Common myeloid progenitor, CD34-positive (primary cell): ENCODE data around the gene RPL19.

Source experiments
- CTCF ChIA-PET: fragments of 350-600 bp; sonication (Branson Sonifier 250); formaldehyde crosslinking; loops from one replicate; lab custom pipeline; 2021; ENCODE audit warnings: antibody characterized with exemption; lab: Charles Lee
- POLR2A ChIA-PET: fragments of 350-600 bp; sonication (Branson Sonifier 250); formaldehyde crosslinking; loops from one replicate; lab custom pipeline; 2021; ENCODE audit warnings: antibody characterized with exemption; lab: Charles Lee
- DNase-seq, 3 donors: peaks; one replicate each; pipeline versions ENCODE4 v3.0.0 to v3.0.0-alpha.2; 2013
- H3K27ac ChIP-seq, 2 experiments: 1 replicate in 1 of 2; 2 replicates in 1 of 2; pipeline ENCODE4 v1.7.0; 2013; ENCODE audit warnings: inconsistent platforms in 2 of 2, low read length in 2 of 2, mild to moderate bottlenecking in 2 of 2, low read depth in 1 of 2, moderate library complexity in 1 of 2; ENCODE audit not compliant: severe bottlenecking in 2 of 2, insufficient read depth in 1 of 2, poor library complexity in 1 of 2
- H3K27me3 ChIP-seq, 5 experiments: replicated peaks in 2 of 5; 1 replicate in 3 of 5; 2 replicates in 2 of 5; pipeline versions ENCODE4 v1.6.1 to v1.7.0; 2013; ENCODE audit warnings: low read length in 4 of 5, mild to moderate bottlenecking in 2 of 5, moderate library complexity in 2 of 5, inconsistent platforms in 1 of 5; ENCODE audit not compliant: insufficient read depth in 5 of 5, control insufficient read depth in 4 of 5
- H3K36me3 ChIP-seq, 4 experiments: 1 replicate in 2 of 4; 2 replicates in 2 of 4; pipeline versions ENCODE4 v1.6.1 to v1.7.0; 2013; ENCODE audit warnings: low read length in 3 of 4, control low read depth in 1 of 4, mild to moderate bottlenecking in 1 of 4; ENCODE audit not compliant: control insufficient read depth in 4 of 4, insufficient read depth in 4 of 4
- H3K4me1 ChIP-seq, 4 experiments: 1 replicate in 3 of 4; 2 replicates in 1 of 4; pipeline versions ENCODE4 v1.6.1 to v1.7.1; 2013; ENCODE audit warnings: low read length in 3 of 4, mild to moderate bottlenecking in 3 of 4, control low read depth in 1 of 4, inconsistent platforms in 1 of 4, moderate library complexity in 1 of 4; ENCODE audit not compliant: control insufficient read depth in 4 of 4, insufficient read depth in 4 of 4; ENCODE audit errors: control extremely low read depth in 1 of 4
- H3K4me3 ChIP-seq, 7 experiments: 1 replicate in 4 of 7; 2 replicates in 3 of 7; pipeline versions ENCODE4 v1.5.1 to v1.7.0; 2013; ENCODE audit warnings: mild to moderate bottlenecking in 7 of 7, low read length in 6 of 7, moderate library complexity in 6 of 7, inconsistent platforms in 2 of 7, low read depth in 2 of 7, control low read depth in 1 of 7; ENCODE audit not compliant: insufficient read depth in 4 of 7, control insufficient read depth in 1 of 7; ENCODE audit errors: extremely low read depth in 1 of 7
- H3K9me3 ChIP-seq, 5 experiments: 1 replicate in 4 of 5; 2 replicates in 1 of 5; pipeline versions ENCODE4 v1.6.1 to v1.7.1; 2013; ENCODE audit warnings: low read length in 4 of 5, mild to moderate bottlenecking in 2 of 5, inconsistent platforms in 1 of 5, low read depth in 1 of 5, moderate library complexity in 1 of 5; ENCODE audit not compliant: control insufficient read depth in 4 of 5, insufficient read depth in 2 of 5; ENCODE audit errors: control extremely low read depth in 1 of 5
- WGBS: methylation state at CpG from one replicate; pipeline ENCODE4 v1.1.5; 2013; ENCODE audit not compliant: insufficient coverage; 5-methylcytosine and 5-hydroxymethylcytosine counted together

Gene RPL19

DNA sequence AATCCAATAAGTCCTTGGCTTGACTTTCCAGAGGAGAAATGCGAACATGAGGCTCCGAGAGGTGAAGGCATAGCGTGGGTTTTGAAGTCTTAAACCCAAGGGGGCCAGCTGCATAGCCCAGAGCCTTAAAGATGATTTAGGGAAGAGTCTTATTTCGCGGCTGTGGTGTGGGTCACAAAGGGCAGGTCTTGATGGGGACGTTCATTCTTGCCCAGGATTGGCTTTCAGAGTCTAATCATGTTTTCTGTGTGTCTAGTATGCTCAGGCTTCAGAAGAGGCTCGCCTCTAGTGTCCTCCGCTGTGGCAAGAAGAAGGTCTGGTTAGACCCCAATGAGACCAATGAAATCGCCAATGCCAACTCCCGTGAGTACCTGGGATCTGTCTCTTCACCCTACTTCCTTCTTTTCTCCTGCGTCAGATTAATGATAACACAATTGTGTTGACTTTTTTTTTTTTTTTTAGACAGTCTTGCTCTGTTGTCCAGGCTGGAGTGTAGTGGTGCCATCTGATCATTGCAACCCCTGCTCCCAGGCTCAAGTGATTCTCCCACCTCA, 951 bp downstream of the RPL19 start:
- Histone ChIP-seq H3K27me3 (no peaks in the 10 kb centered on the region), H3K9me3 (no peaks in the 10 kb centered on the region), H3K27ac (peak overlapping the region; percentile 100), H3K36me3 (peaks cover 17 to 40% (median 33%) of the 10 kb centered on the region in 4 experiments), H3K4me1 (peaks cover 7 to 58% (median 47%) of the 10 kb centered on the region in 4 experiments), H3K4me3 (peak overlapping the region; percentile 21 to 100 (median 89))
- CTCF ChIA-PET, result interaction anchor here (13.9 kb wide), 1 partner anchor 39 kb away, joined by 425 read pairs; no protein-coding TSS in a partner anchor
- peak in 2 of 3 donors; percentile 25 to 32 for DNase-seq
- POLR2A ChIA-PET, result no interaction called here
- WGBS, result 57% methylated on average over 7 of the region's 11 CpGs

- Histone ChIP-seq H3K27me3 (no peaks in the 10 kb centered on the region), H3K9me3 (no peaks in the 10 kb centered on the region), H3K4me3 (no peak overlapping the region), H3K4me1 (peaks cover 0 to 40% (median 34%) of the 10 kb centered on the region in 4 experiments), H3K27ac (no peak overlapping the region), H3K36me3 (peaks cover 17 to 40% (median 33%) of the 10 kb centered on the region in 4 experiments)
- WGBS, result 97% methylated on average over 7 of the region's 8 CpGs
- ChIA-PET CTCF (interaction anchor here (13.9 kb wide), 1 partner anchor 35 kb away, joined by 425 read pairs; no protein-coding TSS in a partner anchor), POLR2A (interaction anchor here (0.5 kb wide), 1 partner anchor 21 kb away, joined by 3 read pairs; the partner anchor contains the start of gene STAC2)
- DNase-seq, result no peak
These were observed 4.2 kb downstream of the RPL19 start for GRCh38 chr17:39204245-39204644.

- Histone ChIP-seq H3K27ac (no peak overlapping the region), H3K9me3 (no peaks in the 10 kb centered on the region), H3K4me3 (no peak overlapping the region), H3K36me3 (peaks cover 17 to 40% (median 33%) of the 10 kb centered on the region in 4 experiments), H3K27me3 (no peaks in the 10 kb centered on the region), H3K4me1 (peaks cover 0 to 43% (median 37%) of the 10 kb centered on the region in 4 experiments)
- WGBS, result 95% methylated on average over 2 of the region's 3 CpGs
- CTCF ChIA-PET, result interaction anchor here (0.9 to 13.9 kb wide), 4 partner anchors 17 to 65 kb away, joined by 3 to 425 read pairs (median 8); no protein-coding TSS in a partner anchor
- POLR2A ChIA-PET, result interaction anchor here (0.6 kb wide), 2 partner anchors 26 to 33 kb away, joined by 3 read pairs; no protein-coding TSS in a partner anchor
- DNase-seq, result no peak
These were observed 5.0 kb downstream of the RPL19 start for GRCh38 chr17:39205112-39205526.

GRCh38 chr17:39208136-39208535, 8.1 kb downstream of the RPL19 start:
- WGBS, result 63% methylated on average over 5 of the region's 7 CpGs
- Histone ChIP-seq H3K36me3 (peaks cover 12 to 21% (median 18%) of the 10 kb centered on the region in 4 experiments), H3K27me3 (peaks cover 0 to 5% (median 0%) of the 10 kb centered on the region in 5 experiments), H3K27ac (no peak overlapping the region), H3K4me3 (no peak overlapping the region), H3K4me1 (peaks cover 0 to 32% (median 26%) of the 10 kb centered on the region in 4 experiments), H3K9me3 (no peaks in the 10 kb centered on the region)
- ChIA-PET CTCF (interaction anchor here (0.6 to 13.9 kb wide), 3 partner anchors 32 to 320 kb away, joined by 4 to 425 read pairs (median 5); no protein-coding TSS in a partner anchor), POLR2A (interaction anchor here (1.0 to 1.6 kb wide), 2 partner anchors 9 to 36 kb away, joined by 3 to 8 read pairs; partner anchors contain the start of gene RPL19)
- DNase-seq, result no peak

DNA sequence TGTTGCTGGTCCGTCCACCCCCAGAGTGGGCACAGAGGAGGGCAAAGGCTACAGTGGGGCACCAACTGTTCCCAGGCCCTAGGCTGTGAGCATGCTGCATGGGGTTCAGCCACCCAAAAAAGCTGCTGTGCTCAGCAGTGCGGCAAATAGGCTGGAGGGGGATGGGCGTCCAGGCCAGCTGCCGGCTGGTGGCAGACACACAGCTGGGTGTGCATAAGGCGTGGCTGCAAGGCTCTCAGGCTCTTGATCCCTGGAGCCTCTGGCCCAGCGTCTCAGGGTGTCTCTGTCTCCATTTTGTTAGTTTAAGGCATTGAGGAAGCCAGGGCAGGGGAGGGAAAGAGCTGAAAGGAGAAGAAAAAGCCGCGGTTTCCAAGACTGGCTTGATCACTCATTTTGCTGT, 8.8 kb downstream of the RPL19 start:
- Histone ChIP-seq H3K36me3 (peaks cover 5 to 14% (median 11%) of the 10 kb centered on the region in 4 experiments), H3K4me3 (no peak overlapping the region), H3K9me3 (no peaks in the 10 kb centered on the region), H3K27me3 (peaks cover 0 to 5% (median 0%) of the 10 kb centered on the region in 5 experiments), H3K4me1 (peaks cover 0 to 32% (median 26%) of the 10 kb centered on the region in 4 experiments), H3K27ac (no peak overlapping the region)
- POLR2A ChIA-PET, result interaction anchor here (1.0 kb wide), 1 partner anchor 9 kb away, joined by 3 read pairs; the partner anchor contains the start of gene RPL19
- CTCF ChIA-PET, result interaction anchor here (0.6 to 13.9 kb wide), 6 partner anchors 9 to 321 kb away, joined by 3 to 425 read pairs (median 4); partner anchors contain the start of gene RPL19
- peak in 1 of 3 donors; percentile 49 for DNase-seq
- WGBS, result 82% methylated on average over 6 of the region's 8 CpGs

- Histone ChIP-seq H3K27ac (no peak overlapping the region), H3K4me3 (peak overlapping the region; percentile 15 to 71 (median 53))
- CTCF ChIA-PET, result interaction anchor here (0.6 to 13.9 kb wide), 6 partner anchors 10 to 148 kb away, joined by 3 to 425 read pairs (median 3); partner anchors contain the start of genes RPL19 and STAC2
These were observed 9.4 kb downstream of the RPL19 start for GRCh38 chr17:39209317-39210092.

More at GRCh38 chr17:39209317-39210092, 9.4 kb downstream of the RPL19 start:
- POLR2A ChIA-PET, result interaction anchor here (1.0 kb wide), 2 partner anchors 10 kb away, joined by 3 to 6 read pairs; partner anchors contain the start of gene RPL19
- under 1% methylated on average over 32 of the region's 39 CpGs for WGBS
- DNase-seq, result peak; percentile 66 to 91 (median 85)
- peaks cover 0 to 5% (median under 1%) of the 10 kb centered on the region in 5 experiments for H3K27me3 ChIP-seq
- peaks cover 0 to 8% (median 5%) of the 10 kb centered on the region in 4 experiments for H3K36me3 ChIP-seq
- no peaks in the 10 kb centered on the region for H3K9me3 ChIP-seq
- peaks cover 0 to 32% (median 26%) of the 10 kb centered on the region in 4 experiments for H3K4me1 ChIP-seq
